WI38 (cell line): ENCODE results near the gene PGAM2.

Source experiments
- H3K4me3 ChIP-seq: 2 replicates; pipeline ENCODE4 v1.5.1; 2011; ENCODE audit warnings: low read depth, mild to moderate bottlenecking, control low read depth, low read length
- CTCF ChIP-seq: IDR thresholded peaks from 2 replicates; pipeline ENCODE4 v1.5.1; 2012; ENCODE audit warnings: low read depth, mild to moderate bottlenecking, control low read depth, low read length

Gene PGAM2

DNA sequence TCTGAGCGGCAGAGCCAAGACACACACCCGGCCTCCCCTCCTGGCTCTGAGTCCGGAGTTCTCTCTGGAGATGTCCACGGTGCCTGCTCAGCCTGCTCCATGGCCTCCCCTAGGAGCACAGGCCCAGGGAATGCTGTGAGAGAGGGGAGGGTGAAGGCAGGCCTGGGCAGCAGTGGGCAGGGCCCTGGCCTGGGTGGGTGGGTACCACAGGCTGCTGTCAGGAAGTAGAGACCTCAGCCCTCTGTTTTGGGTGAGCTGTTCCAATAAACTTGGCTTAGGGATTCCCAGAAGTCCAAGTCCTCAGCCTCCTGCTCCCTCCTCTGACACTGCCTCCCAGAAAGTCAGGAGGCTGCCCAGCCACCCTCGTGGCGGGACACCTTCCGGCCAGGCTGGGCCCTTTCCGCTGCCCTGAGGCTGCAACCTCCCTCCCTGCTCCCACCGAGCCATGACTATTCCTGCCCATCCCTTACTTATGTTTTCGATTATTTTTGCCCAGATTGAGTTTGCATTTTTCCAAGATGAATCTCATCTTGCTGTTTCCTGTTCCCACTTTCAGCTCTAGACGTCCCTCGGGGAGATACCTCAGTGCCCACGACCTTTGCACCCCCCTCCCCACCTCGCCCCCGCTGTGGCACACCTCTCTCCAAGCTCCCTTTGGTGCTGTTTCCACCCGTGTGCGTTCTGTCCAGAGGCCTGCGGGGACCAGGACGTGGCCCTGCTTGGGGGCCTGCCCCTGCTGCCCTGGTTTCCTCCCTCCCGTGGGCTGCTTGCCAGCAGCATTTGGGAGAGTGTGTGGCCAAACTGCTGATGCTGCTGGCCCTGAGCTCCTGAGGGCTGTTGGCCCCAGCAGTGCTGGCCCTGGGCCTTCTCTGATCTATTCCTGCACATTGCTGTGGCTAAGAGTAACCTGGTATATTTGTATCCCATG lies 22.8 kb upstream of the PGAM2 start:
- H3K4me3 ChIP-seq, result no peak overlapping the region
- no peak for TF ChIP-seq CTCF

- no peak for TF ChIP-seq CTCF
- no peak overlapping the region for H3K4me3 ChIP-seq
Observed at GRCh38 chr7:44086627-44087026, 21.3 kb upstream of the PGAM2 start.

- no peak overlapping the region for H3K4me3 ChIP-seq
- 0 out of 2 replicates have a peak, but pooled peaks have one; percentile 15 for TF ChIP-seq CTCF
Observed at GRCh38 chr7:44085546-44085945, 20.2 kb upstream of the PGAM2 start.

- H3K4me3 ChIP-seq, result no peak overlapping the region
- TF ChIP-seq CTCF, result no peak
Observed at GRCh38 chr7:44084701-44085100, 19.3 kb upstream of the PGAM2 start.

- H3K4me3 ChIP-seq, result no peak overlapping the region
- no peak for TF ChIP-seq CTCF
Observed at GRCh38 chr7:44083796-44084195, 18.4 kb upstream of the PGAM2 start.

GRCh38 chr7:44082541-44083207 lies 17.3 kb upstream of the PGAM2 start:
- TF ChIP-seq CTCF, result no peak
- peak overlapping the region; percentile 65 for H3K4me3 ChIP-seq

GRCh38 chr7:44081266-44081748 lies 15.9 kb upstream of the PGAM2 start:
- TF ChIP-seq CTCF, result no peak
- H3K4me3 ChIP-seq, result peak overlapping the region; percentile 85
